AG04449 (cell line): ENCODE measurements around the gene CLDN9.

Experiments used
- CTCF ChIA-PET: fragments of 350-600 bp; formaldehyde crosslinking; extraction: SDS; loops from one replicate; lab custom pipeline; 2021; ENCODE audit warnings: antibody characterized with exemption; lab: Yijun Ruan, JAX
- POLR2A ChIA-PET: fragments of 400-600, 350-600 bp; formaldehyde crosslinking; extraction: SDS; loops from one replicate; lab custom pipeline; 2020; ENCODE audit warnings: antibody characterized with exemption, inconsistent platforms; lab: Yijun Ruan, JAX
- DNase-seq: peaks from one replicate; pipeline ENCODE4 v3.0.0-alpha.2; 2010; ENCODE audit warnings: low read depth, low spot score
- H3K4me3 ChIP-seq: 2 replicates; pipeline ENCODE4 v1.5.1; 2011; ENCODE audit warnings: low read depth, mild to moderate bottlenecking, control low read depth, low read length
- TF ChIP-seq, protein P1 (sequence below): IDR thresholded peaks from one replicate; pipeline ENCODE4 v1.5.1; 2011; ENCODE audit warnings: mild to moderate bottlenecking, moderate library complexity, low read length, control low read depth, inconsistent platforms; ENCODE audit not compliant: insufficient read depth; ENCODE audit errors: missing control alignments

Gene CLDN9

DNA sequence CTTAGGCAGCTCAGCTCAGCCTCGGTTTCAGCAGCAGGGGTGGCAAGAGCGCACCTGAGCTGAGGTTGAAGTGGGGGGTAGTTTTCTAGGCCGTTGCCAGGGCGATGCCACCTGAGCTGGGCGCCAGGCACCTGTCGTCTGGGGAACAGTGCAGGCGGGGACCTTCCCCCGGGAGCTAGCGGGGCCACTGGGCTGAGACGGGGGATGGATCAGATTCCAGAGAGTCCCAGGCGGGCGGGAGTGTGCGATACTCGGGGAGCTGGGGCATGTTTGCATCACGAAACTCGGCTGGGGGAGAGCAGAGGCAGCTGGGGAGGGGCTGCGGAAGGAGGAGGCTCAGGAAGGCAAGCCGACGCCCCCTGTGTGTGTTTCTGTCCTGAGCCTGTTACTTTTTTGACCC is 477 bp upstream of the CLDN9 start:
- CTCF ChIA-PET, result interaction anchor here (1.0 to 1.4 kb wide), 3 partner anchors 8 to 117 kb away, joined by 3 to 6 read pairs (median 5); partner anchors contain the start of gene TNFRSF12A
- POLR2A ChIA-PET, result interaction anchor here (0.8 to 1.5 kb wide), 2 partner anchors 8 to 18 kb away, joined by 3 to 10 read pairs; partner anchors contain the start of gene TNFRSF12A
- TF ChIP-seq, protein P1, sequence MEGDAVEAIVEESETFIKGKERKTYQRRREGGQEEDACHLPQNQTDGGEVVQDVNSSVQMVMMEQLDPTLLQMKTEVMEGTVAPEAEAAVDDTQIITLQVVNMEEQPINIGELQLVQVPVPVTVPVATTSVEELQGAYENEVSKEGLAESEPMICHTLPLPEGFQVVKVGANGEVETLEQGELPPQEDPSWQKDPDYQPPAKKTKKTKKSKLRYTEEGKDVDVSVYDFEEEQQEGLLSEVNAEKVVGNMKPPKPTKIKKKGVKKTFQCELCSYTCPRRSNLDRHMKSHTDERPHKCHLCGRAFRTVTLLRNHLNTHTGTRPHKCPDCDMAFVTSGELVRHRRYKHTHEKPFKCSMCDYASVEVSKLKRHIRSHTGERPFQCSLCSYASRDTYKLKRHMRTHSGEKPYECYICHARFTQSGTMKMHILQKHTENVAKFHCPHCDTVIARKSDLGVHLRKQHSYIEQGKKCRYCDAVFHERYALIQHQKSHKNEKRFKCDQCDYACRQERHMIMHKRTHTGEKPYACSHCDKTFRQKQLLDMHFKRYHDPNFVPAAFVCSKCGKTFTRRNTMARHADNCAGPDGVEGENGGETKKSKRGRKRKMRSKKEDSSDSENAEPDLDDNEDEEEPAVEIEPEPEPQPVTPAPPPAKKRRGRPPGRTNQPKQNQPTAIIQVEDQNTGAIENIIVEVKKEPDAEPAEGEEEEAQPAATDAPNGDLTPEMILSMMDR, result no peak
- no peak overlapping the region for H3K4me3 ChIP-seq
- DNase-seq, result no peak

DNA sequence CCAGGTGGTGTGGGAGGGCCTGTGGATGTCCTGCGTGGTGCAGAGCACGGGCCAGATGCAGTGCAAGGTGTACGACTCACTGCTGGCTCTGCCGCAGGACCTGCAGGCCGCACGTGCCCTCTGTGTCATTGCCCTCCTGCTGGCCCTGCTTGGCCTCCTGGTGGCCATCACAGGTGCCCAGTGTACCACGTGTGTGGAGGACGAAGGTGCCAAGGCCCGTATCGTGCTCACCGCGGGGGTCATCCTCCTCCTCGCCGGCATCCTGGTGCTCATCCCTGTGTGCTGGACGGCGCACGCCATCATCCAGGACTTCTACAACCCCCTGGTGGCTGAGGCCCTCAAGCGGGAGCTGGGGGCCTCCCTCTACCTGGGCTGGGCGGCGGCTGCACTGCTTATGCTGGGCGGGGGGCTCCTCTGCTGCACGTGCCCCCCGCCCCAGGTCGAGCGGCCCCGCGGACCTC is 798 bp downstream of the CLDN9 start:
- H3K4me3 ChIP-seq, result no peak overlapping the region
- ChIA-PET POLR2A (no interaction called here), CTCF (no interaction called here)
- no peak for DNase-seq
- TF ChIP-seq, protein P1, result no peak

DNA sequence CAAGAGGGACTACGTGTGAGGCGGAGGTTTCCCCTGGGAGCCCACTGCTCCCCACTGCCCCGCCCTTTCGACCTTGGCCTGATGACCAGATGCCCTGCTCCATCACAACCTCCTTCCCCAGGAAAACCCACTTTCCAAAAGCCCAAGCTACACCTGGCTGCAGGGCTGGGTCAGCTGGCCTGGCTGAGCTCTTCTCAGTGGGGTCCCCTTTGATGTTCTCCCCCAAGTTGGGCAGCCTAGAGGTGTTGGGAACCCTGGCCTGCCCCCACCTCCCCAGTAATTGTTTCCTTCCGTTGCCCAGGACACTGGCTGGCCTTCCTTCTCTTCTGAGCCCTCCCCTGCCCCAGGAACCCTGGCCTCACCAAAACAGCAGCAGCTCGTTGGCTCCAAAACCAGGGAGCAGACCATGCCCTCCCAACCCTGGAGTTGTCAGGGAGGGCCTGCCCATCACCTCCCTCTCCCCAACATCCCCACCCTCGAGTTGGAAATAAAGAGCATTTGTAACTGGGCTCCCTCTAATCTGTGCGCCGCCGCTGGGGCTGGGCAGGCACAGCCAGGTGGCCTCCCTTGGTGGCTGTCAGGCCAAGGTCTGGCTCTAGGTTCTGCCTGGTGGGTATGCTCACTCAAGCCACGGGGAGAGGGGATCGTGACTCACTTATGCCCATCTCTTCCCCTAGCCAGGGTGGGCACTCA is 1.4 kb downstream of the CLDN9 start:
- CTCF ChIA-PET, result interaction anchor here (1.3 kb wide), 1 partner anchor 31 kb away, joined by 5 read pairs; no protein-coding TSS in a partner anchor
- TF ChIP-seq, protein P1, result no peak
- no peak overlapping the region for H3K4me3 ChIP-seq
- POLR2A ChIA-PET, result no interaction called here
- no peak for DNase-seq

DNA sequence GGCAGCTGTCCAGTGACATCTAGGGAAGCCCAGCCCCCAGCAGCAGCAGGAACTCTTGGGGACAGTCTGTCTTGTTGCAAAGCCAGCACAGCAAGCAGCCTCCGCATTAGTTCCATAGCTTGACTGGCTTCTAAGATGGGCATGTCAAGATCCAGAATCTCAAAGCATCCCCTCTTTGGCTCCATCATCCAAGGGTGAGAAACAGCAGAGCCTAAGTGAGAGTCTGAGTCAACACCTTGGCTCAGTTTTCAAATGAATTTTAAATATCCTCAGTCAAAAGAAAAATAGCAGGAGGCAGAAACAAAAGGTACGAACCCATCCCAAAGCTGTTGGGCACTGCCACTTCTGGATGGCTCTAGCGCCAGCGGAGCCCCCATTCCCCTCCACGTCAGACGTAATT is 2.2 kb downstream of the CLDN9 start:
- TF ChIP-seq, protein P1, result no peak
- ChIA-PET CTCF (interaction anchor here (1.3 kb wide), 1 partner anchor 32 kb away, joined by 5 read pairs; no protein-coding TSS in a partner anchor), POLR2A (no interaction called here)
- DNase-seq, result no peak
- no peak overlapping the region for H3K4me3 ChIP-seq

DNA sequence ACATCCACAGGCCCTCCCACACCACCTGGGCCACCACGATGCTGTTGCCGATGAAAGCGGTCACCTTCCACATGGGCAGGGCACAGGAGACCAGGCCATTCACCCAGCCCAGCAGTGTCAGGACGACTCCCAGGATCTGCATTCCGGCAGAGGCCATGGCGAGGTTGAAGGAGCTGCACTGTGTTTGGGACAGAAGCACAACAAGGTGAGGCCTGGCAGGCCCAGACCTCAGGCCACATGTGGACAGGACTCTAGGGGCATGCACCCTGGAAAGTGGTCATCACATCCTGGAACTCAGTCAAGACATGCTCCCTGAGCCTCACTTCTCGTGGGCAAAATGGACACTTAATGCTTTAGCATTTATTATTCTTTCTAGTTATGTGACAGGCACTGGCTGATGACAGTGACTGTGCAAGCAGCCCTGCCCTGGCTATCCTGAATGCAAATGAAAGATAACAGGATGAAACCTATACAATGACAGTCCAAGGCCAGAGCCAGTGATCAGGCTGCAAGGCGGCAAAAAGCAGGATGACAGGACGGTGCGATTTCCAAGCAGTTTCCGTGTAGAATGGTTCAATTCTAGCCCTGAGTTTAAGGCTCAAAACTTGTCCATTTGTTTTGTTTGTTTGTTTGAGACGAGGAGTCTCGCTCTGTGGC is 3.3 kb downstream of the CLDN9 start:
- TF ChIP-seq, protein P1, result no peak
- POLR2A ChIA-PET, result no interaction called here

DNA sequence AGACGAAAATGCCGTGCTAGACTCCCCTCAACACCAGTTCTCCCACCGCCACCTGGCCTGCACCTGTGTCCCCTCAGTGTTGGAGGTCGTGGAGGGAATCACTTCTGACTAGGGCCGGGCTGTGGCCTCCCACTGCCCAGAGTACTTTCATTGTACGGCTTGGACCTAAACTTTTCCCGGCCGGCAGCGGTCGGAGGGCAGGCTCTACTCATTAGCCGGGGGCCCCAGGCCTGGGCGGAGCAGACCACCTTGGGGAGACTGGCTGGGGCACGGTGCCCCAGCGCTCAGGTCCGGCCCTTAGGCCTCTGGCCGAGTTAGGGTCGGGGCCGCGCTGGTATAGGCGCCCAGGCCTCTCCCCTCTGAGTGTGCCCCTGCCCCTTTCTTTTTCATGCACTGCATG is 4.6 kb downstream of the CLDN9 start:
- CTCF ChIA-PET, result no interaction called here
- POLR2A ChIA-PET, result no interaction called here
- H3K4me3 ChIP-seq, result no peak overlapping the region
- TF ChIP-seq, protein P1, result no peak
- DNase-seq, result no peak

More for the DNA sequence above, 3.3 kb downstream of the CLDN9 start:
- H3K4me3 ChIP-seq, result no peak overlapping the region
- no peak for DNase-seq
- CTCF ChIA-PET, result no interaction called here
